ENCODE data around the gene ARPP19.

GRCh38 chr15:52523647-52524046, 45.2 kb downstream of the ARPP19 start:
- TF ChIP-seq CTCF (IDR thresholded peaks at IDR 0.05) (no peak), POLR2A (IDR thresholded peaks at IDR 0.05) (no peak)

All from Peyer's patch (tissue), 4 donors.